Choroid plexus epithelial cell (primary cell): ENCODE data around the gene RNF11.

Experiments
- DNase-seq: peaks from one replicate; pipeline ENCODE4 v3.0.0-alpha.2; 2010; ENCODE audit warnings: low read depth
- H3K4me3 ChIP-seq: 2 replicates; pipeline ENCODE4 v1.5.1; 2011; ENCODE audit warnings: low read depth, mild to moderate bottlenecking, control low read depth, low read length, moderate library complexity
- TF ChIP-seq, protein P1 (sequence below): conservative IDR thresholded peaks from 2 replicates; pipeline ENCODE4 v1.5.1; 2011; ENCODE audit warnings: low read depth, mild to moderate bottlenecking, control low read depth, inconsistent platforms, low read length, moderate library complexity

The RNF11 gene

DNA sequence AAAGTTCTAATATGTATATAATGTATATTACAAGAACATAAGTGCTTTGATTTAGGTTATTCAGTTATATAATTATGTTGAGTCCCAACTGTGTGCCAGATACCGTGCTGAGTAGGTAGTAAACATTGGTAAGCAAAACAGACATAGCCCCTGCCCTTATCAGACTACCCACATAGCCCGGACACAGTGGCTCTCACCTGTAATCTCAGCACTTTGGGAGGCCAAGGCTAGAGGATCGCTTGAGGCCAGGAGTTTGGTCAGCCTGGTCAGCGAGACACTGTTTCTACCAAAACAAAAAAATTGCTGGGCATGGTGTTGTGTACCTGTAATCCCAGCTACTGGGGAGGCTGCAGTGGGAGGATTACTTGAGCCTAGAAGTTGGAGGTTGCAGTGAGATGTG is 30.7 kb downstream of the RNF11 start:
- no peak for DNase-seq
- no peak overlapping the region for H3K4me3 ChIP-seq
- TF ChIP-seq, protein P1, sequence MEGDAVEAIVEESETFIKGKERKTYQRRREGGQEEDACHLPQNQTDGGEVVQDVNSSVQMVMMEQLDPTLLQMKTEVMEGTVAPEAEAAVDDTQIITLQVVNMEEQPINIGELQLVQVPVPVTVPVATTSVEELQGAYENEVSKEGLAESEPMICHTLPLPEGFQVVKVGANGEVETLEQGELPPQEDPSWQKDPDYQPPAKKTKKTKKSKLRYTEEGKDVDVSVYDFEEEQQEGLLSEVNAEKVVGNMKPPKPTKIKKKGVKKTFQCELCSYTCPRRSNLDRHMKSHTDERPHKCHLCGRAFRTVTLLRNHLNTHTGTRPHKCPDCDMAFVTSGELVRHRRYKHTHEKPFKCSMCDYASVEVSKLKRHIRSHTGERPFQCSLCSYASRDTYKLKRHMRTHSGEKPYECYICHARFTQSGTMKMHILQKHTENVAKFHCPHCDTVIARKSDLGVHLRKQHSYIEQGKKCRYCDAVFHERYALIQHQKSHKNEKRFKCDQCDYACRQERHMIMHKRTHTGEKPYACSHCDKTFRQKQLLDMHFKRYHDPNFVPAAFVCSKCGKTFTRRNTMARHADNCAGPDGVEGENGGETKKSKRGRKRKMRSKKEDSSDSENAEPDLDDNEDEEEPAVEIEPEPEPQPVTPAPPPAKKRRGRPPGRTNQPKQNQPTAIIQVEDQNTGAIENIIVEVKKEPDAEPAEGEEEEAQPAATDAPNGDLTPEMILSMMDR: no peak

DNA sequence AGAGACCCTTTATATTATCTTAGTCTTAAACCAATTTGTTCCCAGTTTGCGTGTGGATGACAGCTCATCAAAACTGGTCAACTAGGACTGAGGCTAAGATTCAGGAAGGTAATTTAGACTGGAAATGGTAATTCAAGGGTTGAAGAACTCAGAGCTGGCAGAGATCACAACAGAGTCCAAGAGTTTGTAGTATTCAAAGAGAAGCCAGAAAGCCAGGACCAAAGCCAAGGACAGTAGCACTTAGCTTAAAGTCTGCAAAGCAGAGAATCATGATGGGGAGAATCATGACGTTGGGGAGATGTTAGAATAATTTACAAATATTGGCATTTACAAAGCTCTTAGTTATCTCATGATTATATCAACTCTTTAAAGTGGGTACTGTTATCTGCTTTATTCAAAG is 32.6 kb downstream of the RNF11 start:
- no peak overlapping the region for H3K4me3 ChIP-seq
- peak; percentile 47 for DNase-seq
- TF ChIP-seq, protein P1: no peak

DNA sequence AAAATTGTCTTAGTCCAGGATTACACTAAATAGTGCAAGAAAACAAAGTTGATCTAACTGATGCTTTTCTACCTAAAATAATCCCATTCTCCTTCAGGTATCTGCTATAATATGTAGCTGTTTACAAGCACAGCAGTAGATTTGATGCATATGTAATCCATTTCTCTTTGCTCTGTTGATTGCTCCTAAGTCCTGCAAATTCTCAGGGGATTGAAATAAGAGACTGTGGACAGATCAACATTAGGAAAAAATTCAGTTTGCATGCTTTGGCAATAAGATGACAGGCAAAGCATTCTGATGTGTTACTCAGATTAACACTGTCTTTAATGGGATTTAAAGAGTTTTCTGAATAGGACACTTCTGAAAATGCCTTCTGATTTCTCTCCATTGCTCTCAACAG is 34.7 kb downstream of the RNF11 start:
- H3K4me3 ChIP-seq: no peak overlapping the region
- TF ChIP-seq, protein P1: no peak
- DNase-seq: peak; percentile 39

DNA sequence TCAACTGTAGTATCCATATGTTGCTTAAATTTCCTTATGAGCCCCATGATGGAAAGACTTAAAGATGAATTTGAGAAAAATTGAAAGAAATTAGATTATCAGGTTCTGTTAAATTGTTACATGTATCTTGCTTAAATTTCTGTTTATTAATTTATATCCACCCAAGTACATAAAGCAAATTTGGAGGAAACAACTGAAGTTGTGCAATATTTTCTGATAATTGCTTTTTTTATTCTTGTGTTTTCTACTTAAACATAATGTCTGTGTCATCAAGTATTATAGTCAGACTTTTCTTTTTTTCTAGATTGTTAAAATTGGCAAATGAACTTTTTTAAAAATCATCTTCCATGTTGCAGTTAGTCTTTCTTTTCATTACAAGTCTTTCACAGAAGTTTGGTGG is 36.8 kb downstream of the RNF11 start:
- H3K4me3 ChIP-seq: no peak overlapping the region
- DNase-seq: no peak
- TF ChIP-seq, protein P1: no peak

DNA sequence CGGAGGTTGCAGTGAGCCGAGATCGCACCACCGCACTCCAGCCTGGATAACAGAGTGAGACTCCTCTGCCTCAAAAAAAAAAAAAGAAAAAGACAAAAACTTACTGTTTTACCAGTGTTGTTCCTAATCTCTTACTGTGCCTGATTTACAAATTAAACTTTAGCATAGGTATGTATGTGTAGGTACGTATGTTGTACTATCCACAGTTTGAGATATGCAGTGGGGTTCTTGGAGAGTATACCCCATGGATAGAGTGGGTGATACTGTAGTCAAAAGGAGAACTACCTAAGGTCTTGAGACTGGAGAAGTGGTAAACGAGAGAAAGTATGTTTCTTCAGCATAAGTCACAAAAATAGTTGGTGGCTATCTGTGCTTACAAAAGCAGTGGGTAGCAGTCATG is 38.6 kb downstream of the RNF11 start:
- H3K4me3 ChIP-seq: no peak overlapping the region
- TF ChIP-seq, protein P1: no peak
- no peak for DNase-seq

DNA sequence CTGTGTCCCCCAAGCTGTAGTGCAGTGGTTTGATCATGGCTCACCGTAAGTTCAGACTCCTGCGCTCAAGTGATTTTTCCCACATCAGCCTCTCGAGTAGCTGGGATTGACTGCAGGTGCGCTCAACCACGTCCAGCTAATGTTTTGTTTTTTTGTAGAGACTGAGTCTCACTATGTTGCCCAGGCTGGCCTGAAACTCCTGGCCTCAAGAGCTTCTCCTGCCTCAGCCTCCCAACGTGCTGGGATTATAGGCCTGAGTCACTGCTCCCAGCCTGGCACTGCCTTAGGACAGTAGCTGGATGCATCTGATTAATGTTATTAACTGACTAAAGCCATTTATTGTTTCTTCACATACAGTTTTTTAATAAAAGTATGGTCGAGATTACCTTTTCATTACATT is 40.2 kb downstream of the RNF11 start:
- H3K4me3 ChIP-seq: no peak overlapping the region
- DNase-seq: no peak
- TF ChIP-seq, protein P1: no peak

DNA sequence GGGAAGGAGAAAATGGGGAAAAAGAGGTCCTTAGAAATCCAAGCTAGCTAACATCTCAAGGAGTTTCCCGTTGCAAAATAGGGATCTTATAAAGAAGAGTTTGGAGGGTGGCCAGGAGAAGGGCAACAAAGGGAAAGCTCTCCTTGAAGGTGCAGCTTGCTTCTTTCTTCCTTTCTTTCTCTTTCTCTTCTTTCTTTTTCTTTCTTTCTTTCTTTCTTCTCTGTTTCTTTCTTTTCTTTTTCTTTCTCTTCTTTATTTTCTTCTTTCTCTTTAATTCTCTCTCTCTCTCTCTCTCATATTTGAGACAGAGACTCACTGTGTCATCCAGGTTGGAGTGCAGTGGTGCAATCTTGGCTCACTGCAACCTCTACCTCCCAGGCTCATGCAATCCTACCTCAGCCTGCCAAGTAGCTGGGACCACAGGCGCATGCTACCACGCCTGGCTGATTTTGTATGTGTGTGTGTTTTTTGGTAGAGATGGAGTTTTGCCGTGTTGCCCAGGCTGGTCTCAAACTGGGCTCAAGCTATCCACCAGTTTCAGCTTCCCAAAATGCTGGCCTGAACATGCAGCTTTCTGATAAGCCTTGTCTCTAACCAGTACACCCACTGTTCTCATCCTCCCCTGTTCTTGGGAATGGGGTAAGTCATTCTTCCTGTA is 44.4 kb downstream of the RNF11 start:
- no peak overlapping the region for H3K4me3 ChIP-seq
- DNase-seq: no peak
- TF ChIP-seq, protein P1: no peak
